ENCODE results near the gene BHLHA15.

DNA sequence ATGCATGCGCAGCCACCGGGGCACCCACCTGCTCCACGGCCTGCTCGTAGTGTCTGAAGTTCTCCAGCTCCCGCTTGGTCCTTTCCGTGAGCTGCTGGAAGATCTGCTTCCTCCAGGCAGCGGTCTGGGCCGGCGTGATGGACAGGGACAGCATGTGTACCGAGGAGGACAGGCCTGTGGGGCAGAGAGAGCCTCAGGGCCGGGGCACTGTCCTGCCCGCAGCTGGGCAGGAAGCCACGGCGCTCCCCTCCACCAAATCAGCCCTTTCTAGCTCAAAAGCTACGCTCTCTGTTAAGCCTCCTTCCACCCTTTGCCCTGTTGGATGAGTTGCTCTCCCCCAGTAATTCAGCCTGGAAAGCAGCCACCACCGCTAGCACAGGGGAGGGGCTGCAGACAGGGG is 21.6 kb downstream of the BHLHA15 start:
- no peak for TF ChIP-seq POLR2A (IDR thresholded peaks at IDR 0.05)
- TF ChIP-seq, protein P1, sequence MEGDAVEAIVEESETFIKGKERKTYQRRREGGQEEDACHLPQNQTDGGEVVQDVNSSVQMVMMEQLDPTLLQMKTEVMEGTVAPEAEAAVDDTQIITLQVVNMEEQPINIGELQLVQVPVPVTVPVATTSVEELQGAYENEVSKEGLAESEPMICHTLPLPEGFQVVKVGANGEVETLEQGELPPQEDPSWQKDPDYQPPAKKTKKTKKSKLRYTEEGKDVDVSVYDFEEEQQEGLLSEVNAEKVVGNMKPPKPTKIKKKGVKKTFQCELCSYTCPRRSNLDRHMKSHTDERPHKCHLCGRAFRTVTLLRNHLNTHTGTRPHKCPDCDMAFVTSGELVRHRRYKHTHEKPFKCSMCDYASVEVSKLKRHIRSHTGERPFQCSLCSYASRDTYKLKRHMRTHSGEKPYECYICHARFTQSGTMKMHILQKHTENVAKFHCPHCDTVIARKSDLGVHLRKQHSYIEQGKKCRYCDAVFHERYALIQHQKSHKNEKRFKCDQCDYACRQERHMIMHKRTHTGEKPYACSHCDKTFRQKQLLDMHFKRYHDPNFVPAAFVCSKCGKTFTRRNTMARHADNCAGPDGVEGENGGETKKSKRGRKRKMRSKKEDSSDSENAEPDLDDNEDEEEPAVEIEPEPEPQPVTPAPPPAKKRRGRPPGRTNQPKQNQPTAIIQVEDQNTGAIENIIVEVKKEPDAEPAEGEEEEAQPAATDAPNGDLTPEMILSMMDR (IDR thresholded peaks at IDR 0.05) = no peak

All from transverse colon (tissue), 3 donors.